HUES64 (cell line): ENCODE measurements around the gene NTM.

Experiments
- H3K27ac ChIP-seq: 2 replicates; pipeline ENCODE4 v1.7.0; 2013; ENCODE audit warnings: low read depth, low read length, inconsistent platforms
- H3K27me3 ChIP-seq: 2 replicates; pipeline ENCODE4 v1.6.1; 2013; ENCODE audit warnings: mild to moderate bottlenecking, low read length; ENCODE audit not compliant: insufficient read depth
- H3K36me3 ChIP-seq: 2 replicates; pipeline ENCODE4 v1.6.1; 2013; ENCODE audit warnings: mild to moderate bottlenecking, low read length; ENCODE audit not compliant: insufficient read depth
- H3K4me1 ChIP-seq: 2 replicates; pipeline ENCODE4 v1.6.1; 2013; ENCODE audit warnings: mild to moderate bottlenecking, low read length, moderate library complexity; ENCODE audit not compliant: insufficient read depth
- H3K4me3 ChIP-seq: 2 replicates; pipeline ENCODE4 v1.5.1; 2013; ENCODE audit warnings: mild to moderate bottlenecking, low read length, moderate library complexity
- H3K9ac ChIP-seq: 2 replicates; pipeline ENCODE4 v1.6.1; 2013; ENCODE audit warnings: mild to moderate bottlenecking, low read depth, low read length
- H3K9me3 ChIP-seq: 2 replicates; pipeline ENCODE4 v1.6.1; 2013; ENCODE audit warnings: low read depth, low read length; ENCODE audit not compliant: insufficient read depth
- WGBS: fragments of 150-250, 120-280 bp; methylation state at CpG from one replicate; pipeline ENCODE4 v1.1.7; 2013; ENCODE audit warnings: missing lambda C conversion rate; 5-methylcytosine and 5-hydroxymethylcytosine counted together

The NTM gene

DNA sequence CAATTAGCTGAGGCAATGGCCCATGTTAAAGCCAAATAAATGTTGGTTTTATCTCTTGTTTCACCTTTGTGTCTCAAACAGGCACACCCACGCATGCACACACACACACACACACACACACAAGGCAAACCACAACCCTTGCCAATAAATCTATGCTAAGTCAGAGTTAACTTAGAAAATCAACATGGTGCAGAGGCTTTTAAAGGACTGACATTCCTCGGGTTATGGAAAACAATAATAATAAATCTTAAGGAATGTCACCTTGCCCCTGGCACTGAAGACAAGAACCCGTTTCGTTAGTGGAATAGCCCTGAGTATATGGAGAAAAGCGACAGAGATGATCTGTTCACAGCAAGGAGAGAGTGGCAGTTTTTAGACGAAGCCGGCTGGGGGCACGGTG lies 326.3 kb downstream of the NTM start:
- H3K36me3 ChIP-seq = no peaks in the 10 kb centered on the region

DNA sequence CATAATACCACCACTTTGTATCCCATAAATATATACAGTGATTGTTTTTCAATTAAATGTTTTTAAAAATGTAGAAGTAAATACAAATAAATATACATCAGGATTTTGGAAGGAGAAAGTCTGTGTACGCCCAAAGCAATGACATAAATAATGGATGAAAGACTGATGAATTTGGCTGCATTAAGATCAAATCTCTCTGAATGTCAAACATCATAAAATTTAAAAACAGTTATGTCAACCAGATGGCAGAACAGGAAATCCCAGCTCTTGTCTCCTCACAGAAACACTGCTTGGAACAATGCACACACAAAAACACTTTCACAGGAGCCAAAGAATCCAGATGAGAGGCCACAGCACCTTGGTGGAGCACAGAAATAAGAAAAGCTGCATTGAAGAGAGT lies 332.9 kb downstream of the NTM start:
- 100% methylated on average over 1 of the region's 1 CpG for WGBS
- Histone ChIP-seq H3K9me3 (peaks cover 16% of the 10 kb centered on the region), H3K4me1 (no peaks in the 10 kb centered on the region), H3K36me3 (no peaks in the 10 kb centered on the region), H3K27me3 (no peaks in the 10 kb centered on the region), H3K27ac (no peak overlapping the region), H3K4me3 (no peak overlapping the region), H3K9ac (no peak overlapping the region)

More for the DNA sequence above, 326.3 kb downstream of the NTM start:
- WGBS = 94% methylated on average over 8 of the region's 8 CpGs
- no peak overlapping the region for H3K4me3 ChIP-seq
- H3K4me1 ChIP-seq = no peaks in the 10 kb centered on the region
- H3K27me3 ChIP-seq = peaks cover 43% of the 10 kb centered on the region
- no peak overlapping the region for H3K9ac ChIP-seq
- H3K9me3 ChIP-seq = no peaks in the 10 kb centered on the region
- H3K27ac ChIP-seq = no peak overlapping the region

DNA sequence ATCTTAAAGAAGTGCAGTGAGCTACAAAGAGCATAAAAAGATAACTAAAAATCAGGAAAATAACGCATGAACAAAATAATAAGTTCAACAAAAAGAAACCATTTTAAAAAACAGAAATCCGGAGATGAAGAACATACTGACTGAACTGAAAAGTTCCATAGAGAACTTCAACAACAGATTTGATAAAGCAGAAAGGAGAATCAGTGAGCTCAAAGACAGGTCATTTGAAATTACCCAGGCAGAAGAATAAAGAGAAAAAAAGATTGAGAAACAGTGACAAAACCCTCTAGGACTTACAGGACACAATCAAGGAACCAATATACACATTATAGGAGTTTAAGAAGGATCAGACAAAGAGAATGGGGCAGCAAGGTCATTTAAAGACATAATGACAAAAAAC lies 334.3 kb downstream of the NTM start:
- WGBS = 100% methylated on average over 2 of the region's 2 CpGs
- H3K27ac ChIP-seq = no peak overlapping the region
- no peaks in the 10 kb centered on the region for H3K27me3 ChIP-seq
- no peak overlapping the region for H3K9ac ChIP-seq
- H3K9me3 ChIP-seq = peaks cover 16% of the 10 kb centered on the region
- no peak overlapping the region for H3K4me3 ChIP-seq
- H3K36me3 ChIP-seq = no peaks in the 10 kb centered on the region
- no peaks in the 10 kb centered on the region for H3K4me1 ChIP-seq

DNA sequence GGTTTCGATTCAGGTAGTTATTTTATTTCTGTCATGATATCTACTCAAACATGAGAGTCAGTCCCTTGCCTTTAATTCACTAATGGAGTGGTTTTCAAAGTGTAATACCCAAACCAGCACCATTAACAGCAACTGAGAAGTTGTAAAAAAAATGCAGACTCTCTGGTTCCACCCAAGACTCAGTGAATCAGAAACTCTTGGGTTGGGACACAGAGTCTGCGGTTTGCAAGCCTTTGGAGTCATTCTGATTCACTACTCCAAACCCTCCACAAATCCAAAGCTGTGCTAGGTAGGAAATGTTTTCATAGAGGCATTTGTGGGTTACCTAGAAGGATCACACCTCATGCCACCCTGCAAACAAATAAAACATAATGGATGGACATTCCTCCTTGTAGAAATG lies 340.1 kb downstream of the NTM start:
- H3K9me3 ChIP-seq = 0 out of 2 replicates have a peak, but pooled peaks cover 1% of the 10 kb centered on the region
- H3K4me3 ChIP-seq = no peak overlapping the region
- no peak overlapping the region for H3K27ac ChIP-seq
- WGBS = 92% methylated on average over 1 of the region's 2 CpGs
- H3K36me3 ChIP-seq = no peaks in the 10 kb centered on the region
- H3K27me3 ChIP-seq = no peaks in the 10 kb centered on the region
- no peaks in the 10 kb centered on the region for H3K4me1 ChIP-seq
- no peak overlapping the region for H3K9ac ChIP-seq

DNA sequence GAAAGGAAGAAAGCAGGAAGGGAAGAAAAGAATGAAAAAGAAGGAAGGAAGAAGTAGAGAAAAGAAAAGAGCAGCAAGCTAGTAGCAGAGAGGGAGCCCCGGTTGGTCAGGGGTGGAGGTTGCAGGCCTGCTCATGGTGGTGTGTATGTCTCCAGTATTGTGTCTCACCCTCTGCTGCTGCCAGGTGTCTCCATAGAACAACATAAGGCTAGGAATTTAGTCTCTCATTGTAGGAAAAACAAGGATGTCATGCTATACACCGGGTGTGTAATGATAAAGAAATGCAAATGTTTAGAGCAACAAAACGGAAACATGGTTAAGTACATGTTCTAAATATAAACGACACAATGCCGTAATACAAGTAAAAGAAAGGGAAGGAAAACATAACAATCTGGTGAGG lies 342.5 kb downstream of the NTM start:
- H3K4me3 ChIP-seq = no peak overlapping the region
- no peak overlapping the region for H3K9ac ChIP-seq
- no peaks in the 10 kb centered on the region for H3K9me3 ChIP-seq
- no peaks in the 10 kb centered on the region for H3K27me3 ChIP-seq
- no peak overlapping the region for H3K27ac ChIP-seq
- no peaks in the 10 kb centered on the region for H3K36me3 ChIP-seq
- no peaks in the 10 kb centered on the region for H3K4me1 ChIP-seq
- WGBS = 92% methylated on average over 5 of the region's 5 CpGs

DNA sequence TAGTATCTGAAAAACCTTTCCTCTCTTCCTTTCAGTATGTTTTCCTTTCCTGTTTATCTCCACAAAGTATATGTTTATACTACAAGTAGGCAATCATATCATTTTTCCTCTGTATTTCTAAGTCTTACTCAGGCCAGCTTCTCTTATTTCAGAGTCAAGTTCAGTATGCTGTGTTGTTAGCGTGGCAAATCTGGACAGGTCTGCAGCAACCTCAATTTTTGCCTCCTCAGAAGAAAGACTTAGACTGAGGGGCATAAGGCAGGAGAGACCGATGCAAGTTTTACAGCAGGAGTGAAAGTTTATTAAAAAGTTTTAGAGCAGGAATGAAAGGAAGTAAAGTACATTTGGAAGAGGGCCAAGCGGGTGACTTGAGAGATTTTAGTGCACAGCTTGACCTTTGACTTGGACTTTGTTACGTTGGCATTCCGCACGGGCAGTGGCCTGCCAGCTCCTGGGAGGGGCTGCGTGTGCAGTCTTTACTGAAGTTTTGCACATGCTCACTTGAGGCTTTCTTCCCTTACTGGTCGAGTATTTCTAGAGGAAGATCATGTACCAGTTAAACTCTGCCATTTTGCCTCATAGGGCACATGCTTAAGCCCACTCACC lies 343.2 kb downstream of the NTM start:
- H3K27ac ChIP-seq = no peak overlapping the region
- no peaks in the 10 kb centered on the region for H3K36me3 ChIP-seq
- H3K9ac ChIP-seq = no peak overlapping the region
- no peaks in the 10 kb centered on the region for H3K4me1 ChIP-seq
- H3K9me3 ChIP-seq = no peaks in the 10 kb centered on the region
- no peak overlapping the region for H3K4me3 ChIP-seq
- no peaks in the 10 kb centered on the region for H3K27me3 ChIP-seq
- 94% methylated on average over 8 of the region's 8 CpGs for WGBS

DNA sequence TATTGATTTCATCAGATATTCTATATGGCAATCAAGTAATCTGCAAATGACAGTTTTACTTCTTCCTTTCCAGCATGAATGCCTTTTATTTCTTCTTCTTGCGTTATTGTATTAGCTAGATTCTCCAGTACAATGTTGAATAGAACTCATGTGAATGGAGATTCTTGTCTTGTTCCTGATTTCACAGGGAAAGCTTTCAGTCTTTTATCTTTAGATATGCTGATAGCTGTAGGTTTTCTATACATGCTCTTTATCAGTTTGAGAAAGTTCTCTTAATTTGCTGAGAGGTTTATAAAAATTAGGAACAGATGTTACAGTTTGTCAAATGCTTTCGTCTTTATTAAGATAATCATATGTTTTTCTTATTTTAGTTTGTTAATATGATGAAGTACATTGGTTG lies 347.2 kb downstream of the NTM start:
- H3K27me3 ChIP-seq = no peaks in the 10 kb centered on the region
- H3K4me3 ChIP-seq = no peak overlapping the region
- no peaks in the 10 kb centered on the region for H3K36me3 ChIP-seq
- no peaks in the 10 kb centered on the region for H3K9me3 ChIP-seq
- 100% methylated on average over 2 of the region's 2 CpGs for WGBS
- H3K9ac ChIP-seq = no peak overlapping the region
- H3K27ac ChIP-seq = no peak overlapping the region
- H3K4me1 ChIP-seq = no peaks in the 10 kb centered on the region

DNA sequence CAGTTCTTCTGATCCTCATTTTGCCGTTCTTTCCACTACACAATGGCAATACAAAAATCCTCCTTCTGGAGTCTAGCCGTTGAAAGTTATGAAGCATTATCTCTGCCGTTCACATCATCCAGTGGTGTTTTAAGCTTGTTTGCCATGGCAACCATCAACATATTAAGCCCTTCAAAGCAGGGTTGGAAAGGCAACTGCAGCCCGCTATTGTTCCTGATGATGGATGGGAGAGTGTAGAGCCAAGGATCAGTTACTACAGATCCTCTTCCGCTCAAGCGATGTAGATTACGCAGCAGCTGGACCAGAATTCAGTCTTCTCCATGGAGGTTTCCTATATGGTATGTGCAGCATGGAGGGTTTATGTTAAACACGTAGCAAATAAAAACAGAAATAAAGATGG lies 352.7 kb downstream of the NTM start:
- H3K9ac ChIP-seq = no peak overlapping the region

DNA sequence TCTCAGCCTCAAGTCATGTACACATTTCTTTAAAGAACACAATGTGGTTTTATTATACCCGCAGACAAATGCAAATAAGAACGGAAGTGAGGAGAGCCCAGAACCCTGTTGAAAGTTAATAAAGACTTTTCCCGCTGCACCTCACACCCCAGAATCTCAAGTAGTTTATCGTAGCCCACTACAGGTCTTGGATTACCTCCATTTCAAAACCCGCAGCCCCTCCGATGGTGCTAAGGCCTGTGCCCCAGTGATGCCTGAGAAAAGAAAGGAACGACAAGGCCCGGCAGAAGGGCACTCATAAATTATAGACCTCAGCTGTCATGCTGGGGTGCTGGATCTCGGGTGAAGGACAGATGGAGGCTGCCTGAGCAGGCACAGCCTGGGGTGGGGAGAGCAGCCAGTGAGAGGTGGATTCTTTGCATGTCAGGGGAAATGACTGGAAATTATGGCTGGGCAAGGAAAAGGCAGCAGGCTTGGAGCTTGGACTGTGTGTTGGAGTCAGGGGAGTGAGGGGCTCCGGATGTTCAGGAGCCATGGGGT lies 354.1 kb downstream of the NTM start:
- H3K4me1 ChIP-seq = no peaks in the 10 kb centered on the region
- 93% methylated on average over 10 of the region's 10 CpGs for WGBS
- H3K9ac ChIP-seq = no peak overlapping the region
- no peaks in the 10 kb centered on the region for H3K36me3 ChIP-seq
- H3K27me3 ChIP-seq = no peaks in the 10 kb centered on the region
- H3K4me3 ChIP-seq = no peak overlapping the region
- H3K9me3 ChIP-seq = no peaks in the 10 kb centered on the region
- no peak overlapping the region for H3K27ac ChIP-seq

More for the DNA sequence above, 352.7 kb downstream of the NTM start:
- Histone ChIP-seq H3K4me3 (no peak overlapping the region), H3K27ac (no peak overlapping the region), H3K4me1 (no peaks in the 10 kb centered on the region), H3K36me3 (no peaks in the 10 kb centered on the region), H3K27me3 (no peaks in the 10 kb centered on the region), H3K9me3 (no peaks in the 10 kb centered on the region)
- WGBS = 96% methylated on average over 7 of the region's 8 CpGs

DNA sequence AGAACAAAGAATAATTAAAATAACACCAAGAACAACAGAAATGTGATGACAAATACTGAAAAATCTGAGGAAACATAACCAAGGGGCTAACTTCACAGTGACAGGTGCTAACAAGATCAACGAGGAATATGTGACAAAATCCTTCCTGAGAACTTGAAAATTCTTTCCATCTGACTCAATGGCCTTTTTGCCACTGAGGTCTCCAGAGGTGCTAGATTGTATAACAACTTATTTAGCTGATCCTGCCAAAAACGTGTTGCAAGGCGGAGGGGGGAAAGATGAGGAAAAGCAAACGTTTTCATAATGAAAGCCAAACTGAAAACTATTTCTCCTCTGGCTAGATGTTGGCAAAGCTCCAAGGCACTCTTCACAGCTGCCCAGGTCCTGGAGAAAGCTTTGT lies 364.5 kb downstream of the NTM start:
- Histone ChIP-seq H3K9ac (no peak overlapping the region), H3K4me1 (no peaks in the 10 kb centered on the region; the same call in 1 of the 2 replicates), H3K27me3 (no peaks in the 10 kb centered on the region), H3K27ac (no peak overlapping the region), H3K4me3 (no peak overlapping the region), H3K36me3 (no peaks in the 10 kb centered on the region), H3K9me3 (no peaks in the 10 kb centered on the region)
- WGBS = 81% methylated on average over 4 of the region's 4 CpGs

DNA sequence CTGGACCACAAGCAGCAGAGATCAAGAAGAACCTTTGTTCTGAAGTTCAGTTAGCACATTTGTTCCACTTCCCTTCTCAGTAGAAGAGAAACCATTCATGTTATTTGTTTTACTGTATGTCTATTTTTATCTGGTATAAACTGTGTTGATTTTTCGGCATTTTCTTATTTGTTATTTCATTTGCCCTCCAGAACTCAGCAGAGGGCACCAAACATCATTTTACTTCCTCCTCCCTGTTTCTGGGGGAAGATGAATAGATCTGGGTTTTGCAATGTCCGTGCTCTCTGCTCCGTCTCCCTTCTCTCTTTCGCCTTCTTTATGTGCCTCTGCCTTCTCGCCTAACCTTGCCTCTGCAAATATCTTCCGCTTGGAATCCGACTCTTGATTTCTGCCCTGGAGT lies 366.9 kb downstream of the NTM start:
- Histone ChIP-seq H3K36me3 (no peaks in the 10 kb centered on the region), H3K9me3 (no peaks in the 10 kb centered on the region), H3K4me1 (no peaks in the 10 kb centered on the region; the same call in 1 of the 2 replicates), H3K4me3 (no peak overlapping the region), H3K9ac (no peak overlapping the region), H3K27me3 (no peaks in the 10 kb centered on the region), H3K27ac (no peak overlapping the region)
- WGBS = 83% methylated on average over 4 of the region's 7 CpGs
